ENCODE data around the gene POLR2E. TPM values are rescaled to one million over a fixed set of nuclear protein-coding genes. Genes with fewer than 3 reads are reported as not detected.

Gene POLR2E
- total RNA-seq (2021; ENCODE audit: unreplicated experiment) (281 TPM), Bru-seq, nascent RNA (percentile 77 among the genes with signal in this experiment), BruChase-seq, experiment 1, labeled RNA remaining after a 6-hour chase (percentile 94 among the genes with signal in this experiment), BruChase-seq, experiment 2, labeled RNA remaining after a 2-hour chase (percentile 88 among the genes with signal in this experiment)
- polyA plus RNA-seq (2012): 280 and 302 TPM in 2 replicates
- long read RNA-seq, transcript POLR2E-213 (8 exons, 2,831 nt): major isoform, 286 of 370 reads
- long read RNA-seq, partial matches to known transcripts: 58 of 370 reads
- long read RNA-seq, other reads (novel, unspliced or antisense): 18 of 370 reads

- peaks cover 0 to 4% of the 10 kb centered on the region in 2 experiments; a peak in 1 of 4 replicates for H3K9me3 ChIP-seq (ENCODE audit: control insufficient read depth in 1 of 2, insufficient read depth in 1 of 2, low read depth in 1 of 2, low read length in 2 of 2)
- H4K20me1 ChIP-seq (ENCODE audit: insufficient read depth): no peaks in the 10 kb centered on the region; the same call in 1 of the 2 replicates
- no peaks in the 10 kb centered on the region for H3K27me3 ChIP-seq (ENCODE audit: insufficient read depth, low read length)
- intact Hi-C loops (cut with micrococcal nuclease): no loop called here
- H3K36me3 ChIP-seq (ENCODE audit: control insufficient read depth in 1 of 2, insufficient read depth in 2 of 2, low read length in 2 of 2): peaks cover 17 to 28% of the 10 kb centered on the region in 2 experiments; a peak in 3 of 4 replicates
- H3K4me1 ChIP-seq (ENCODE audit: control insufficient read depth in 1 of 2, insufficient read depth in 2 of 2, low read length in 2 of 2): peaks cover 16 to 41% of the 10 kb centered on the region in 2 experiments
- RAD21 ChIA-PET (ENCODE audit: low non-redundant PET in 1 of 2, low total read pairs in 2 of 2, uncharacterized antibody in 2 of 2, unreplicated experiment in 2 of 2): interaction anchor here in 1 of 2 experiments (0.6 kb wide), 1 partner anchor 10 kb away, joined by 6 read pairs; no protein-coding TSS in a partner anchor
- peak within 1 kb of the TSS; percentile 84 to 98 for H3K4me3 ChIP-seq (replicated peaks in 1 of 2; ENCODE audit: low read depth in 1 of 2, low read length in 2 of 2)
- peaks cover 47% of the 10 kb centered on the region for H3K79me2 ChIP-seq (ENCODE audit: insufficient read depth, low read length)
- H3K9ac ChIP-seq (ENCODE audit: low read length): peak within 1 kb of the TSS; percentile 94
- H3K27ac ChIP-seq (ENCODE audit: low read depth, low read length): peak within 1 kb of the TSS; percentile 68
- CTCF ChIA-PET: no interaction called here
- ATAC-seq (peak; percentile 97), DNase-seq (ENCODE audit: low read depth, low spot score) (peak; percentile 94)
- H2AFZ ChIP-seq (ENCODE audit: low read depth, low read length, poor library complexity, severe bottlenecking): no peak within 1 kb of the TSS
- BruUV-seq (replicated peaks): no TSS peak
- POLR2A ChIA-PET: interaction anchor here (1.7 kb wide), 1 partner anchor 30 kb away, joined by 4 read pairs; no protein-coding TSS in a partner anchor
- peak within 1 kb of the TSS; percentile 96 for H3K4me2 ChIP-seq (ENCODE audit: low read length)
- H3K9me2 ChIP-seq (ENCODE audit: insufficient read depth): no peaks in the 10 kb centered on the region
- TF ChIP-seq MAX (IDR thresholded peaks at IDR 0.05): peak; percentile 54; the same call in 1 of the 2 replicates
- TF ChIP-seq TCF7L2 (IDR thresholded peaks at IDR 0.05; ENCODE audit: borderline replicate concordance, extremely low read depth, insufficient read depth, insufficient read length): no peak
- no peak for TF ChIP-seq EZH2phosphoT487 (IDR thresholded peaks at IDR 0.05; ENCODE audit: borderline replicate concordance)
- no peak for TF ChIP-seq YY1 (IDR thresholded peaks at IDR 0.05; ENCODE audit: extremely low read depth, insufficient replicate concordance, low read depth, low read length)
- TF ChIP-seq ATF3 (IDR thresholded peaks at IDR 0.05): no peak
- TF ChIP-seq ZFX (IDR thresholded peaks at IDR 0.05): peak; percentile 59; the same call in 1 of the 2 replicates
- no peak for TF ChIP-seq EZH2 (IDR thresholded peaks at IDR 0.05)
- no peak for TF ChIP-seq JUND (IDR thresholded peaks at IDR 0.05)
- peak; percentile 89 for TF ChIP-seq POLR2AphosphoS5 (IDR thresholded peaks at IDR 0.05; ENCODE audit: low read depth, low read length)
- peak; percentile 55 for TF ChIP-seq POLR2A (IDR thresholded peaks at IDR 0.05; ENCODE audit: borderline replicate concordance, extremely low read depth, insufficient read depth, insufficient read length)
- TF ChIP-seq EGR1 (IDR thresholded peaks at IDR 0.05; ENCODE audit: low read depth): no peak; the same call in 1 of the 2 replicates
- peak; percentile 94 for TF ChIP-seq SP1 (IDR thresholded peaks at IDR 0.05; ENCODE audit: low read depth)
- no peak; the same call in 1 of the 2 replicates for TF ChIP-seq ELF1 (IDR thresholded peaks at IDR 0.05; ENCODE audit: borderline replicate concordance, low read depth)
- TF ChIP-seq SRF (IDR thresholded peaks at IDR 0.05; ENCODE audit: low read depth): no peak
- TF ChIP-seq REST (IDR thresholded peaks at IDR 0.05; ENCODE audit: low read depth): no peak
- no peak for TF ChIP-seq ZNF274 (IDR thresholded peaks at IDR 0.05; ENCODE audit: low read depth, low read length)
- TF ChIP-seq CEBPB (IDR thresholded peaks at IDR 0.05; ENCODE audit: low read depth): no peak
- peak; percentile 98 for TF ChIP-seq ZBTB33 (IDR thresholded peaks at IDR 0.05; ENCODE audit: extremely low read depth, insufficient replicate concordance, low read length)
These were observed at the start of gene POLR2E for GRCh38 chr19:1094978-1095701. Gene POLR2E (minus strand): TSS chr19:1095375. CDS start chr19:1095315, 60 bp downstream.
